Activated CD8-positive, alpha-beta memory T cell treated with anti-CD3 and anti-CD28 coated beads for 36 hours (primary cell): ENCODE measurements around the gene CEP44. TPM values are rescaled to one million over a fixed set of nuclear protein-coding genes. Genes with fewer than 3 reads are reported as not detected.
"Not testable (repeated sequence)": the region's sequence is repeated elsewhere in the genome, so short reads cannot be mapped to it uniquely, and the experiment has no call there.

Source experiments
- CTCF ChIA-PET: fragments of 350-600 bp; sonication (Branson Sonifier 250); formaldehyde crosslinking; loops from one replicate; lab custom pipeline; 2021; ENCODE audit warnings: antibody characterized with exemption; lab: Charles Lee
- POLR2A ChIA-PET: fragments of 350-600 bp; sonication (Branson Sonifier 250); formaldehyde crosslinking; loops from one replicate; lab custom pipeline; 2021; ENCODE audit warnings: antibody characterized with exemption; lab: Charles Lee
- total RNA-seq, 2 experiments: library from RNA; stranded (reverse); gene quantifications; one replicate each; pipeline ENCODE4 v1.2.3, GENCODE V29; 2021

Gene CEP44
- 10 to 100 TPM; 18.6 to 20.2 TPM for total RNA-seq

- POLR2A ChIA-PET, result no interaction called here
Observed at GRCh38 chr4:174283507-174284471, at the start of gene CEP44, which contains the start of gene FBXO8. CEP44 (plus strand) TSS chr4:174283911; CDS start chr4:174299122, 15,211 bp downstream. FBXO8 (minus strand) TSS chr4:174283667; CDS start chr4:174263092, 20,575 bp downstream.

GRCh38 chr4:174236359-174236758 lies 47.4 kb upstream of the CEP44 start:
- POLR2A ChIA-PET, result no interaction called here
- CTCF ChIA-PET, result no interaction called here

More at GRCh38 chr4:174283507-174284471, at the start of gene CEP44, which contains the start of gene FBXO8:
- CTCF ChIA-PET, result interaction anchor here (0.6 kb wide), 1 partner anchor 14 kb away, joined by 4 read pairs; no protein-coding TSS in a partner anchor

- POLR2A ChIA-PET, result no interaction called here
- CTCF ChIA-PET, result no interaction called here
Observed at GRCh38 chr4:174241162-174241561, 42.5 kb upstream of the CEP44 start.

GRCh38 chr4:174244441-174244840 lies 39.3 kb upstream of the CEP44 start:
- POLR2A ChIA-PET, result no interaction called here
- CTCF ChIA-PET, result no interaction called here

GRCh38 chr4:174245714-174246113 lies 38.0 kb upstream of the CEP44 start:
- ChIA-PET POLR2A (no interaction called here), CTCF (no interaction called here)

GRCh38 chr4:174248407-174248806 lies 35.3 kb upstream of the CEP44 start:
- ChIA-PET CTCF (no interaction called here), POLR2A (no interaction called here)

- CTCF ChIA-PET, result no interaction called here
- POLR2A ChIA-PET, result no interaction called here
Observed at GRCh38 chr4:174252412-174252811, 31.3 kb upstream of the CEP44 start.

GRCh38 chr4:174254613-174255012 lies 29.1 kb upstream of the CEP44 start:
- CTCF ChIA-PET, result no interaction called here

GRCh38 chr4:174255374-174255773 lies 28.3 kb upstream of the CEP44 start:
- CTCF ChIA-PET, result no interaction called here
- POLR2A ChIA-PET, result no interaction called here

More at GRCh38 chr4:174254613-174255012, 29.1 kb upstream of the CEP44 start:
- POLR2A ChIA-PET, result no interaction called here

- POLR2A ChIA-PET, result no interaction called here
- CTCF ChIA-PET, result no interaction called here
Observed at GRCh38 chr4:174255786-174256185, 27.9 kb upstream of the CEP44 start.

GRCh38 chr4:174256277-174256713 lies 27.4 kb upstream of the CEP44 start:
- ChIA-PET POLR2A (no interaction called here), CTCF (no interaction called here)

- POLR2A ChIA-PET, result no interaction called here
- CTCF ChIA-PET, result no interaction called here
Observed at GRCh38 chr4:174259580-174259979, 24.1 kb upstream of the CEP44 start.

GRCh38 chr4:174260099-174260498 lies 23.6 kb upstream of the CEP44 start:
- POLR2A ChIA-PET, result no interaction called here

GRCh38 chr4:174261432-174261831 lies 22.3 kb upstream of the CEP44 start:
- POLR2A ChIA-PET, CTCF ChIA-PET: not testable (repeated sequence)

More at GRCh38 chr4:174260099-174260498, 23.6 kb upstream of the CEP44 start:
- CTCF ChIA-PET, result no interaction called here

GRCh38 chr4:174262624-174263444 lies 20.9 kb upstream of the CEP44 start:
- ChIA-PET CTCF (no interaction called here), POLR2A (no interaction called here)

GRCh38 chr4:174263445-174263736 lies 20.3 kb upstream of the CEP44 start:
- CTCF ChIA-PET, result no interaction called here

GRCh38 chr4:174265916-174266315 lies 17.8 kb upstream of the CEP44 start:
- CTCF ChIA-PET, result no interaction called here
- POLR2A ChIA-PET, result no interaction called here

More at GRCh38 chr4:174263445-174263736, 20.3 kb upstream of the CEP44 start:
- POLR2A ChIA-PET, result no interaction called here

- CTCF ChIA-PET, result no interaction called here
- POLR2A ChIA-PET, result no interaction called here
Observed at GRCh38 chr4:174266416-174266815, 17.3 kb upstream of the CEP44 start.

- ChIA-PET CTCF (no interaction called here), POLR2A (no interaction called here)
Observed at GRCh38 chr4:174273930-174274329, 9.8 kb upstream of the CEP44 start.

- POLR2A ChIA-PET, result no interaction called here
- CTCF ChIA-PET, result no interaction called here
Observed at GRCh38 chr4:174274436-174274835, 9.3 kb upstream of the CEP44 start.
